ENCODE results near the gene SHTN1.

- no peak for TF ChIP-seq EZH2 (IDR thresholded peaks at IDR 0.05; ENCODE audit: borderline replicate concordance, insufficient read depth, low read depth, low read length, poor library complexity, severe bottlenecking)
- no peak for TF ChIP-seq CTCF (IDR thresholded peaks at IDR 0.05)
These were observed 168.0 kb downstream of the SHTN1 start for GRCh38 chr10:116836902-116837523.

Measured in B cell (primary cell).